Activated effector memory CD4-positive, alpha-beta T cell treated with Interleukin-2 at 50 U/mL for 16 hours (primary cell): Measurements from ENCODE around the gene BCL6B.

ENCODE experiments used
- DNase-seq: peaks from one replicate; pipeline ENCODE4 v3.0.0-alpha.2; 2020

The BCL6B gene

GRCh38 chr17:7010523-7010922 lies 12.3 kb upstream of the BCL6B start:
- no peak for DNase-seq

GRCh38 chr17:7011415-7011814 lies 11.4 kb upstream of the BCL6B start:
- no peak for DNase-seq

GRCh38 chr17:7011942-7012254 lies 11.0 kb upstream of the BCL6B start:
- no peak for DNase-seq

GRCh38 chr17:7014261-7014994 lies 8.4 kb upstream of the BCL6B start:
- peak; percentile 97 for DNase-seq

GRCh38 chr17:7014995-7015958 lies 7.6 kb upstream of the BCL6B start:
- peak; percentile 66 for DNase-seq

- no peak for DNase-seq
These were observed 6.4 kb upstream of the BCL6B start for GRCh38 chr17:7016418-7016817.

GRCh38 chr17:7016886-7017826 lies 5.7 kb upstream of the BCL6B start:
- no peak for DNase-seq

- no peak for DNase-seq
These were observed 5.0 kb upstream of the BCL6B start for GRCh38 chr17:7017827-7018200.

GRCh38 chr17:7018331-7018964 lies 4.4 kb upstream of the BCL6B start:
- no peak for DNase-seq

GRCh38 chr17:7019367-7019766 lies 3.5 kb upstream of the BCL6B start:
- no peak for DNase-seq

- no peak for DNase-seq
These were observed 2.9 kb upstream of the BCL6B start for GRCh38 chr17:7019839-7020519.

- no peak for DNase-seq
These were observed 1.8 kb upstream of the BCL6B start for GRCh38 chr17:7020894-7021664.

GRCh38 chr17:7021993-7022778 lies 664 bp upstream of the BCL6B start:
- peak; percentile 69 for DNase-seq

- DNase-seq = peak; percentile 85
These were observed 939 bp downstream of the BCL6B start for GRCh38 chr17:7023576-7024401.

- DNase-seq = no peak
These were observed 1.5 kb downstream of the BCL6B start for GRCh38 chr17:7024402-7024785.

GRCh38 chr17:7025245-7025644 lies 2.4 kb downstream of the BCL6B start:
- DNase-seq = no peak

- DNase-seq = no peak
These were observed 3.7 kb downstream of the BCL6B start for GRCh38 chr17:7026471-7027115.

- no peak for DNase-seq
These were observed 4.5 kb downstream of the BCL6B start for GRCh38 chr17:7027335-7027734.

- DNase-seq = no peak
These were observed 6.2 kb downstream of the BCL6B start for GRCh38 chr17:7029096-7029495.
